ENCODE measurements around the gene FAM234A.

The FAM234A gene

GRCh38 chr16:290681-291405 is 56.2 kb downstream of the FAM234A start:
- DNase-seq (ENCODE audit: insufficient read length, low spot score) (no peak), FAIRE-seq (no peak)

GRCh38 chr16:291539-291938 is 56.9 kb downstream of the FAM234A start:
- DNase-seq (ENCODE audit: insufficient read length, low spot score): no peak
- TF ChIP-seq POLR2A (IDR thresholded peaks at IDR 0.05; ENCODE audit: low read depth, low read length) (no peak), SPI1 (IDR thresholded peaks at IDR 0.05; ENCODE audit: low read depth, low read length) (no peak), TAF1 (IDR thresholded peaks at IDR 0.05; ENCODE audit: low read depth, low read length) (no peak), POLR2AphosphoS5 (IDR thresholded peaks at IDR 0.05; ENCODE audit: low read depth, low read length) (no peak), POU2F2 (IDR thresholded peaks at IDR 0.05; ENCODE audit: low read depth, low read length) (no peak), PAX5 (IDR thresholded peaks at IDR 0.05; ENCODE audit: insufficient read depth, low read length, severe bottlenecking) (no peak)
- no peak for FAIRE-seq

More at GRCh38 chr16:290681-291405, 56.2 kb downstream of the FAM234A start:
- TF ChIP-seq POLR2AphosphoS5 (IDR thresholded peaks at IDR 0.05; ENCODE audit: low read depth, low read length): no peak
- no peak for TF ChIP-seq POU2F2 (IDR thresholded peaks at IDR 0.05; ENCODE audit: low read depth, low read length)
- no peak for TF ChIP-seq POLR2A (IDR thresholded peaks at IDR 0.05; ENCODE audit: low read depth, low read length)
- no peak for TF ChIP-seq SPI1 (IDR thresholded peaks at IDR 0.05; ENCODE audit: low read depth, low read length)
- TF ChIP-seq TAF1 (IDR thresholded peaks at IDR 0.05; ENCODE audit: low read depth, low read length): no peak
- no peak for TF ChIP-seq PAX5 (IDR thresholded peaks at IDR 0.05; ENCODE audit: insufficient read depth, low read length, severe bottlenecking)

- TF ChIP-seq POLR2A (IDR thresholded peaks at IDR 0.05; ENCODE audit: low read depth, low read length) (no peak), POU2F2 (IDR thresholded peaks at IDR 0.05; ENCODE audit: low read depth, low read length) (no peak), SPI1 (IDR thresholded peaks at IDR 0.05; ENCODE audit: low read depth, low read length) (no peak), POLR2AphosphoS5 (IDR thresholded peaks at IDR 0.05; ENCODE audit: low read depth, low read length) (no peak), PAX5 (IDR thresholded peaks at IDR 0.05; ENCODE audit: insufficient read depth, low read length, severe bottlenecking) (no peak), TAF1 (IDR thresholded peaks at IDR 0.05; ENCODE audit: low read depth, low read length) (no peak)
- no peak for DNase-seq (ENCODE audit: insufficient read length, low spot score)
- no peak for FAIRE-seq
These were observed 58.6 kb downstream of the FAM234A start for GRCh38 chr16:293043-293775.

GRCh38 chr16:296276-296675 is 61.7 kb downstream of the FAM234A start:
- no peak for TF ChIP-seq POLR2A (IDR thresholded peaks at IDR 0.05; ENCODE audit: low read depth, low read length)
- TF ChIP-seq PAX5 (IDR thresholded peaks at IDR 0.05; ENCODE audit: insufficient read depth, low read length, severe bottlenecking): no peak
- no peak for TF ChIP-seq SPI1 (IDR thresholded peaks at IDR 0.05; ENCODE audit: low read depth, low read length)
- TF ChIP-seq POLR2AphosphoS5 (IDR thresholded peaks at IDR 0.05; ENCODE audit: low read depth, low read length): no peak
- TF ChIP-seq TAF1 (IDR thresholded peaks at IDR 0.05; ENCODE audit: low read depth, low read length): no peak
- no peak for TF ChIP-seq POU2F2 (IDR thresholded peaks at IDR 0.05; ENCODE audit: low read depth, low read length)
- FAIRE-seq (no peak), DNase-seq (ENCODE audit: insufficient read length, low spot score) (no peak)

- FAIRE-seq (no peak), DNase-seq (ENCODE audit: insufficient read length, low spot score) (no peak)
- no peak for TF ChIP-seq PAX5 (IDR thresholded peaks at IDR 0.05; ENCODE audit: insufficient read depth, low read length, severe bottlenecking)
- TF ChIP-seq POLR2A (IDR thresholded peaks at IDR 0.05; ENCODE audit: low read depth, low read length): no peak
- no peak for TF ChIP-seq POLR2AphosphoS5 (IDR thresholded peaks at IDR 0.05; ENCODE audit: low read depth, low read length)
- no peak for TF ChIP-seq SPI1 (IDR thresholded peaks at IDR 0.05; ENCODE audit: low read depth, low read length)
- no peak for TF ChIP-seq POU2F2 (IDR thresholded peaks at IDR 0.05; ENCODE audit: low read depth, low read length)
- no peak for TF ChIP-seq TAF1 (IDR thresholded peaks at IDR 0.05; ENCODE audit: low read depth, low read length)
These were observed 62.3 kb downstream of the FAM234A start for GRCh38 chr16:296806-297510.

- DNase-seq (ENCODE audit: insufficient read length, low spot score) (no peak), FAIRE-seq (no peak)
- TF ChIP-seq PAX5 (IDR thresholded peaks at IDR 0.05; ENCODE audit: insufficient read depth, low read length, severe bottlenecking): no peak
- no peak for TF ChIP-seq POLR2AphosphoS5 (IDR thresholded peaks at IDR 0.05; ENCODE audit: low read depth, low read length)
- TF ChIP-seq POLR2A (IDR thresholded peaks at IDR 0.05; ENCODE audit: low read depth, low read length): no peak
- no peak for TF ChIP-seq TAF1 (IDR thresholded peaks at IDR 0.05; ENCODE audit: low read depth, low read length)
- no peak for TF ChIP-seq POU2F2 (IDR thresholded peaks at IDR 0.05; ENCODE audit: low read depth, low read length)
- no peak for TF ChIP-seq SPI1 (IDR thresholded peaks at IDR 0.05; ENCODE audit: low read depth, low read length)
These were observed 63.2 kb downstream of the FAM234A start for GRCh38 chr16:297832-298231.

GRCh38 chr16:301235-301634 is 66.6 kb downstream of the FAM234A start:
- FAIRE-seq: no peak
- no peak for TF ChIP-seq TAF1 (IDR thresholded peaks at IDR 0.05; ENCODE audit: low read depth, low read length)
- no peak for TF ChIP-seq POU2F2 (IDR thresholded peaks at IDR 0.05; ENCODE audit: low read depth, low read length)
- TF ChIP-seq PAX5 (IDR thresholded peaks at IDR 0.05; ENCODE audit: insufficient read depth, low read length, severe bottlenecking): no peak
- TF ChIP-seq SPI1 (IDR thresholded peaks at IDR 0.05; ENCODE audit: low read depth, low read length): no peak
- TF ChIP-seq POLR2A (IDR thresholded peaks at IDR 0.05; ENCODE audit: low read depth, low read length): no peak
- TF ChIP-seq POLR2AphosphoS5 (IDR thresholded peaks at IDR 0.05; ENCODE audit: low read depth, low read length): no peak

GRCh38 chr16:301950-302349 is 67.3 kb downstream of the FAM234A start:
- DNase-seq (ENCODE audit: insufficient read length, low spot score) (no peak), FAIRE-seq (no peak)
- no peak for TF ChIP-seq TAF1 (IDR thresholded peaks at IDR 0.05; ENCODE audit: low read depth, low read length)
- no peak for TF ChIP-seq POU2F2 (IDR thresholded peaks at IDR 0.05; ENCODE audit: low read depth, low read length)
- TF ChIP-seq POLR2AphosphoS5 (IDR thresholded peaks at IDR 0.05; ENCODE audit: low read depth, low read length): no peak
- TF ChIP-seq POLR2A (IDR thresholded peaks at IDR 0.05; ENCODE audit: low read depth, low read length): no peak
- no peak for TF ChIP-seq SPI1 (IDR thresholded peaks at IDR 0.05; ENCODE audit: low read depth, low read length)
- no peak for TF ChIP-seq PAX5 (IDR thresholded peaks at IDR 0.05; ENCODE audit: insufficient read depth, low read length, severe bottlenecking)

More at GRCh38 chr16:301235-301634, 66.6 kb downstream of the FAM234A start:
- no peak for DNase-seq (ENCODE audit: insufficient read length, low spot score)

Data from GM12891 (cell line).